Breast epithelium (tissue), 3 donors: ENCODE results near the gene ADGRL3.
"Not testable (repeated sequence)": the region's sequence is repeated elsewhere in the genome, so short reads cannot be mapped to it uniquely, and the experiment has no call there.

Experiments used
- POLR2A ChIP-seq: fragments of 450-650 bp; IDR thresholded peaks from one replicate; pipeline ENCODE4 v1.6.1; 2016; ENCODE audit warnings: antibody characterized with exemption, mild to moderate bottlenecking, moderate library complexity
- TF ChIP-seq, protein P1 (sequence below), 3 donors: fragments of 450-650 bp; IDR thresholded peaks; one replicate each; pipeline ENCODE4 v1.5.1; 2016 to 2017; ENCODE audit warnings: antibody characterized with exemption in 3 of 3, mild to moderate bottlenecking in 3 of 3, moderate library complexity in 3 of 3

DNA sequence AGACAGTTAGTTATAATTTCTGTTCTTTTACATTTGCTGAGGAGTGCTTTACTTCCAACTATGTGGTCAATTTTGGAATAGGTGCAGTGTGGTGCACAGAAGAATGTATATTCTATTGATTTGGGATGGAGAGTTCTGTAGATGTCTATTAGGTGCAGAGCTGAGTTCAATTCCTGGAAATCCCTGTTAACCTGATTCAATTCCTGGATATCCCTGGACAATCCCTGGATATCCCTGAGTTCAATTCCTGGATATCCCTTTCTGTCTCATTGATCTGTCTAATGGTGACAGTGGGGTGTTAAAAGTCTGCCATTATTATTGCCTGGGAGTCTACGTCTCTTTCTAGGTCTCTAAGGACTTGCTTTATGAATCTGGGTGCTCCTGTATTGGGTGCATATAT, 557.9 kb downstream of the ADGRL3 start:
- not testable (repeated sequence) for TF ChIP-seq POLR2A
- TF ChIP-seq, protein P1, sequence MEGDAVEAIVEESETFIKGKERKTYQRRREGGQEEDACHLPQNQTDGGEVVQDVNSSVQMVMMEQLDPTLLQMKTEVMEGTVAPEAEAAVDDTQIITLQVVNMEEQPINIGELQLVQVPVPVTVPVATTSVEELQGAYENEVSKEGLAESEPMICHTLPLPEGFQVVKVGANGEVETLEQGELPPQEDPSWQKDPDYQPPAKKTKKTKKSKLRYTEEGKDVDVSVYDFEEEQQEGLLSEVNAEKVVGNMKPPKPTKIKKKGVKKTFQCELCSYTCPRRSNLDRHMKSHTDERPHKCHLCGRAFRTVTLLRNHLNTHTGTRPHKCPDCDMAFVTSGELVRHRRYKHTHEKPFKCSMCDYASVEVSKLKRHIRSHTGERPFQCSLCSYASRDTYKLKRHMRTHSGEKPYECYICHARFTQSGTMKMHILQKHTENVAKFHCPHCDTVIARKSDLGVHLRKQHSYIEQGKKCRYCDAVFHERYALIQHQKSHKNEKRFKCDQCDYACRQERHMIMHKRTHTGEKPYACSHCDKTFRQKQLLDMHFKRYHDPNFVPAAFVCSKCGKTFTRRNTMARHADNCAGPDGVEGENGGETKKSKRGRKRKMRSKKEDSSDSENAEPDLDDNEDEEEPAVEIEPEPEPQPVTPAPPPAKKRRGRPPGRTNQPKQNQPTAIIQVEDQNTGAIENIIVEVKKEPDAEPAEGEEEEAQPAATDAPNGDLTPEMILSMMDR (IDR thresholded peaks at IDR 0.05): not testable (repeated sequence)
